Esophagus muscularis mucosa (tissue), 3 donors: ENCODE measurements around the gene QRSL1.

Source experiments
- POLR2A ChIP-seq: fragments of 450-650 bp; IDR thresholded peaks from one replicate; pipeline ENCODE4 v1.6.1; 2017; ENCODE audit warnings: antibody characterized with exemption, moderate library complexity, mild to moderate bottlenecking, low read depth
- TF ChIP-seq, protein P1 (sequence below), 3 experiments: fragments of 200-600 bp in 2 of 3; fragments of 450-650 bp in 1 of 3; sonication (generic) in 2 of 3; IDR thresholded peaks; one replicate each; pipeline ENCODE4 v1.5.1; 2017 to 2019; ENCODE audit warnings: antibody characterized with exemption in 3 of 3, mild to moderate bottlenecking in 2 of 3, moderate library complexity in 1 of 3

DNA sequence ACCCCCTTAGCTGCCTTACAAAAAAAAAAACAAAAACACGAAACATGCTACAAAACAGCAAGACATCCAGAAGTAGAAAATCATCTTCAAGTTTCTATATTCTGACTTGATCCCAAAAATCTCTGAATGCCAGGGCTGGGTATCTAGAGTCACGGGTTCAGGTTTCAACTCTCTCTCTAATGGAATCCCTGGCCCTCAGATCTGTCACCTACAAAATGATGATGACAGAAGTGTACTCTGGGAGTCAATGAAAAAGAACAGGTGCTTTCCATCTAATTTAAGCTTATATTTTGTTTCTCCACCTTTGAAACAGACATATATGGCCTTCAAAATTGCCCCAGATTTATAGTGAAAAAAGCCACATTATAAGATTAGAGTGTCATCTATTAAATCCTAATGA lies 18.3 kb upstream of the QRSL1 start:
- TF ChIP-seq, protein P1, sequence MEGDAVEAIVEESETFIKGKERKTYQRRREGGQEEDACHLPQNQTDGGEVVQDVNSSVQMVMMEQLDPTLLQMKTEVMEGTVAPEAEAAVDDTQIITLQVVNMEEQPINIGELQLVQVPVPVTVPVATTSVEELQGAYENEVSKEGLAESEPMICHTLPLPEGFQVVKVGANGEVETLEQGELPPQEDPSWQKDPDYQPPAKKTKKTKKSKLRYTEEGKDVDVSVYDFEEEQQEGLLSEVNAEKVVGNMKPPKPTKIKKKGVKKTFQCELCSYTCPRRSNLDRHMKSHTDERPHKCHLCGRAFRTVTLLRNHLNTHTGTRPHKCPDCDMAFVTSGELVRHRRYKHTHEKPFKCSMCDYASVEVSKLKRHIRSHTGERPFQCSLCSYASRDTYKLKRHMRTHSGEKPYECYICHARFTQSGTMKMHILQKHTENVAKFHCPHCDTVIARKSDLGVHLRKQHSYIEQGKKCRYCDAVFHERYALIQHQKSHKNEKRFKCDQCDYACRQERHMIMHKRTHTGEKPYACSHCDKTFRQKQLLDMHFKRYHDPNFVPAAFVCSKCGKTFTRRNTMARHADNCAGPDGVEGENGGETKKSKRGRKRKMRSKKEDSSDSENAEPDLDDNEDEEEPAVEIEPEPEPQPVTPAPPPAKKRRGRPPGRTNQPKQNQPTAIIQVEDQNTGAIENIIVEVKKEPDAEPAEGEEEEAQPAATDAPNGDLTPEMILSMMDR (IDR thresholded peaks at IDR 0.05), result no peak
- TF ChIP-seq POLR2A, result no peak
